HG03108 (cell line): Measurements from ENCODE around the gene LSAMP.

Experiments
- ATAC-seq: cut with Tn5 transposase; IDR thresholded peaks from one replicate; pipeline ENCODE4 v1.9.1; 2021; ENCODE audit warnings: moderate library complexity; ENCODE audit not compliant: unreplicated experiment

The LSAMP gene

DNA sequence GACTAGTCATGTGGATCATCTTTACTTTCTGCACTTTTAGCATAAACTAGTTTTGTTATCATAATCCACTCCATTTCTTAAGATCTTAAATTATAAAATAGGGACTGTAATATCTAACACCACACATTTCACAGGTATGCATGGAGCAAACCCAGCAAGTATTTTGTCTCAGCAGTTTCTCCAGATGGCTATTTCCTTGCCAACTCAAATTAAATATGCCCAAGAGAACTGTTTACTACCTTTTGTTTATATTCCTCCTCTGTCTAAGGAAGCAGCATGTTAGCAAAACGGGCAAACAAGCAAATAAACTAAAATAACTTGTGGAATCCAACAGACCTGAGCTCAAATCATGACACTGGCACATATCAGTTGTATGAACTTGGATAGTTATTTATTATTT lies 379.8 kb downstream of the LSAMP start:
- ATAC-seq = no peak

DNA sequence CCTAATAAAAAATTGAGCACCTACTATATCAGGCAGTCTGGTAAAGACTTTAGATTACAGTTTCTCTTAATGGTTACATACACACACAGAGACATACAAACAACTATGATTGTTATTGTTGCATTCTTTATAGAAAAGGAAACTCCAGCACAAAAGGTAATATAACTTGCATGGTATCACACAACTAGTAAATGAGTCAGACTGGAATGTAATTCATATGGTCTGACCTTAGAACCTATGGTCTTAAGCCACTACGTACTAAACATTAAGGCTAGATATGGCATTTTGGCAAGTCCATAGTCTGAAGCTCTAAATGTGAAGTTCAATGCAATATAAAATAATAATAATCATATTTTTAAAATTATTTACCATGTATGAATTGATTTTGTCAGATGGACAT lies 380.6 kb downstream of the LSAMP start:
- no peak for ATAC-seq

DNA sequence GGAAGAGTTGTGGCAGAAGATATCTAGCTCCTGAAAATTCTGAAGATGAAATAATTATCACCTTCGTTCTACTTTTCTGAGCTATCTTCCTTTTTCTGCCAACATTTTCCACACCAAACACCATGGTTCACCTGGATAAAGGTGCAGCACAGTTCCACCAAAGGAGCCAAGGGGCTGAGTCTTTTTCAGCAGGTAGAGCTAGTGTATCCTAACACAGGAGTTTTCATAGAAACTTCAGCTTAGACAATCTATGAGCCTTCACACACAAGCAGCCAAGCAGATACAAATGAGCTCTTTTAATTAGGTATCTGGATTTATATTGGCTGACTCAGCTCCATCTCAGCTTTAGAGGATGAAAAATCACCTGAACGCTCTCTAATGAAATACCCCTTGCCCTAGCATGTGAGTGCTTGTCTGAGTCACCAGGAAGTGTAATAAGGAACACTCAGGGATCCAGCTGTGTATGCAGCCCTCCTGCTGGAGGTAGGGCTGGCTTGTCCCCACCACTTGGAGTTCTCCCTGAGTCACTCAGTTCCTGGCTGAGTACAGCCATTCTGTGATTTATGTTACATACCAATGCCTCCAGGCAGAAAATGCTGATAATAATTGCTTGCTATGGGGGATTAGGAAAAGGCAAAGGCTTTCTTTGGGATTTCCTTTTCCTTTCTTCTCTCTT lies 385.7 kb downstream of the LSAMP start:
- ATAC-seq = no peak

DNA sequence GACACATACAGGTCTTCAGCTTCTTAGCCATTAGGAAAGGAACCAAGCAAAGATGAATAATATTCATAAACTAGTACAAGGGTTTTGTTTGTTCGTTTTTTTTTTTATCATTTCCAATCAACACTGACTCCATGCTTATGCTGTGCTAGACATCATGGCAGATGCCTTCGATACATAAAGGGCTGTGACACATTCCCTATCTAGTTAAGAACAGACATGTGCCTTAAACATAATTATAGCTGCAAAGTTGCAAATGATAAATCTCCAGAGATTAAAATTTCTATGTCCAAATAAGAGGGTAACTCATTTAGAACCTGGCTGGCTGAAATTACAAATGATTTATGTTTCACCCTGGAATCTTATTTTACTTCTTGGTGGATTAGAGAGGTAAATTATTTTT lies 386.4 kb downstream of the LSAMP start:
- no peak for ATAC-seq

DNA sequence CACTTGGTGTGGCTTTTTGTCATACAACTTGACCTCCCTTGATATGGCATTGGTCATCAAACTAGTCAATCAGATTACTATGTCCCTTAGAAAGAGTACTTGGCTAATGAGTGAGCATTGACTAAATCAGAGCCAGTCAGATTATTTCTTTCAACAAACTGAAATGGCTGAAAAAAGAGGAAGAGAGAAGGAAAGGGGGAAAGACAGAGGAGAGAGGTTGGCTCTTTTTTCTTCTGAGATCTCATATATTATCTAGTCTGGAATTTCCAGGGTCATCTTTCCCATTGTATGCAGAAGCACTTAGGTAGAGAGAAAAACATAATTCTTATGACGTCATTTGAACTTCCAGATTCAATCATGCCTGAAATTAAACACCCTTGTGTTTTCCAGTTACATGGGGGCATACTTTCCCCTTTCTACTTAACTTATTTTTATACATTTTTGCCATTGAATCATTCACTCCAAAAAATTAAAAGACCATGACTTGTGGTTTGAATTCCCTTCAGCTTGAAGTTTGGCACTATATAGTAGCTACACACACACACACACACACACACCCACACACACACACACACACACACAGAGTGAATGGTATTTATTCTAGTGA lies 387.8 kb downstream of the LSAMP start:
- no peak for ATAC-seq

DNA sequence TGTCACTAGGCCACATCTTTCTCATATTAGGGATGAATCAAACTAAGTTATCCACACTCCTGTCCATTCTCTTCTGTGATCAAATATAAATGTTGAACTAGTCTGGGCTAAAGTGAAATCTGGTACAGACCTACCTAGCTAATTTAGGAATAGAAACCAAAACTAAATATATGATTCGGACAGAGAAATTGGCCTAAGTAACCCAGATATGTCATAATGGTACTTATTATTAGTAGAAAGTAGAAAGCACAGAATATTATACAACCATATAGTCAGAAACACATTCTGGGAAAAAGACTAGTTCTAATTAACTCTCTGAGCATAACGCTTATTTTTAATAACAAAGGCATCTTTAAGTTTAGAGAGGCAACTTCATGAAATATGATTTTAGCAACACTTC lies 389.0 kb downstream of the LSAMP start:
- ATAC-seq = peak; percentile 85

DNA sequence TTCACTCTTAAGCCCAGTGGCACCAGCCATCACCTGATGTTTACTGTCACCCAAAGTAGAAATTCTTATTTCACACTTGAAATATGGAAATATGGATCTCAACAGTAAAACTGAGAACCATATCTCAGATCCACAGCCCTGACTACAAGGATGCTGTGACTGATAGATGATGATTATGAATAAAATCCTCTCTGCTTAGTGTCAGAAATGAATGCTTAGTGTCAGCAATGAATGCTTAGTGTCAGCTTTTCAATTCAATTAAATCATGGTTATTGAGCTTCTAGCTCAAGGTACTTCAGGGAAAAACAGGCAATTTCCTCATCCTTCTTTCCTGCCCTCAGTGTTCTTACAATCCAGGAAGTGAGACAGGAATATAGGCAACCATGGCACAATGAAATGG lies 392.3 kb downstream of the LSAMP start:
- ATAC-seq = no peak

DNA sequence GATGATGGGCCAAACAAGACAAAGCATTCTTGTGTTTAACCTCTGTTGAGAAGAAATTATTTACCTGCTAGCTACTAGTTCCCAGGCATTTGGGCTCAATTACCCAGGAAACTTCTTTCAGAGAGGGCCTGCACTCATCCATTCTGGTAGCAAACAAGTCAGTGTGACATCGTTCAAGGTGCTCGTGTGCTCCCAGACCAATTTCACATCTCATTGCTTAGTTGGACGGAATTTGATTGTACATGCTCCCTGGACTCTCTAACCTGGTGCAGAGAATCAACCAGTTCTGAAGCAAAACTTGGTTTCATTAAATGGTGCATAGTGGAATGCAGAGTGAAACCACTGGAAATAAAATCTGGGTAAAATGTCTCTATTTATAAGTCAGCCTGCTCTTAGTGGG lies 392.7 kb downstream of the LSAMP start:
- ATAC-seq = no peak

DNA sequence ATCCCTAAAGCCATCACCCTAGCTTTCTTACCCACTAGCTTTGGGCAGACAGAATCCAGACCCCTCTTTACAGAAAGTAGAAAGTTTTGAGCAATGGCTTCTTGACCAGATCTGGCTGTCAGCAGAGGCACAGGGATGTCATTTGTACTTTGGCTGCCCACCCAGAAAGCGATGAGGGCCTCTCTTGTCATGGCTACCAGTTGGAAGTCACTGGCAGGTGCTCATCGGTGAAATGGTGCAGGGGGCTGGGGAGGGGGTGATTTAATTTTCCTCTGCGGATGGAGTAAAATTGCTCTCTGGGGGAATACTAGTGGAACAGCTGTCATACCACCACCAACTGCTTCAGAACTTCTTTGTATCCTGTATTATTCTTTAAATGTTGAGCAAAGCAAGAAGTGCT lies 393.7 kb downstream of the LSAMP start:
- ATAC-seq = no peak

DNA sequence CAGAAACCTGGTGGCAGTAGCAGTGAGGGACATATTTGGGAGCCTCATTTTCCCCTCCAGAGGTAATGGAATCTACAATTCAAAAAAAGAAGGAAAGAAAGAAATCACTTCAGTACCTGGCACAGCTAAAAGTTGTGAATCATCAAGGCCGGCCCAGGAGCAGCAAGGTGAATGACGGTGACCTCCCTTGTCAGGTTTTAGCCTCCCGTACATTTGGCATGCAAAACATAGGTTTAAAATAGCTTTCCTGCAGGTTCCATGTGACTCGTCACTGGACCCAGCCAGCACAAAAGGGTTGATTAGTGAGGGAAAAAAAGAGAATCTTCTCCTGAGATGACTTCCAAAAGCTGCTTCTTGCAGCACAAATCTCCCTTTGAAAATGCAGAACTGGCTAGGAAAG lies 394.2 kb downstream of the LSAMP start:
- no peak for ATAC-seq

DNA sequence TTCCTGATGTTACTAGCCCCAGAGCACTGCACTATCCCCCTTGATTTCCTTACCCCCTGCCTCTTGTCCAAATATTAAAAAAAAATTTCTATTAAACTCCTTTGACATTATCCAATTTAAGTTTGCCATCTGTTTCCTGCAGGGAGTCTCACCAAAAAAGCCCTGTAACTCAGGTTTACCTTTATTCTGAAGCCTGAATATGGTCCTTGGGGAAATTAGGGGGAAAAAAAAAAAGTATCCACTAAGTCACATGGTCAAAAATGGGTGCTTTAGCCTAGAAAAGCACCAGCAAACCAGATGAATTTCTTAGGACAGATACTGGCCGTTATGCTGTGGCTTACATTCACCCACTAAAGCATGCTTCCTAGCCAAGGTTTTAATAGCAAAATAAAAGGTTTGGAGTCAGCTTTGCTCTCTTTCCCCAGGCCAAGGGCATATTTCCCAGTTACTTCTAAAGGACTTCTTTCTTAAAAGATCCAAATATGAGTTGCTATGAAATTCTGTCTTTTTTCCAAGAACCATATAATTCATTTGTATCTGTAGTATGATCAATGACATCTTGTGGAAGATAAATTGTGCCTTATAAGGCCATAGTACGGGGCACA lies 394.9 kb downstream of the LSAMP start:
- no peak for ATAC-seq

DNA sequence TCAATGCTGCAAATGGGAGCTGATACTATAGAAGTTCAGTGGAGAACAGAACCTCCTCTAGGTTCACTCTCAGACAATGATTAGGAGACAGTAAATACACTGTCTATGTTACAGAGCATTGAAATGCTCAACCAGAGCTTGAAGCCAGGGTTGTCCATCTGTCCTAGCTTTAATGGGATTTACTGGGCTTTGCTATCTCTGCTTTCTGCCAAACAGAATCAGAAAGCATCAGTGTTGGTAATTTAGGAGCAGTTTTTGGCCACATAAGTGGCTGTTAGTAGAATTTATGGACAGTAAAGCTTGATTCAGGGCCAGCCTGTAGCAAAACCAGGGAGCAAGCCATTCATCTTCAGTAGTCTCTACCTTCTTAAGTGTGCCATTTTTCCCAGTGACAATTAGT lies 396.3 kb downstream of the LSAMP start:
- ATAC-seq = no peak

DNA sequence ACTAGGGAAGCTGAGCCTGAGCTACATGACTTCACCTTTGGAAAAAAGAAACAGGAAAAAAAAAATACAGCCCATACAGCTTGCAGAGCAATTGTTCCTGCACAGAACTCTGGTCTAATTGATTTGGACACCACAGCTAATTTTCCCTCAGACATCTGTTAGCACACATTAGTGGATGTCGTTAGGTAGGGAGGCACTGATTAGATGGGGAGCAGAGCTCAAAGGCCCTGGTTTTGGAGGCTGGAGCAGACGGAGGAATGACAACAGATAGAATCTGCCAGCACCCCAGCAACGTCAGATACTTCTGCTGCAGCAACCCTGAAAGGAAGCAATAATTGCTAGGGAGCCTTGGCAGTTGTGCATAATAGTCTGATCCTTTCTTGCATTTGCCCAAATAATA lies 398.9 kb downstream of the LSAMP start:
- ATAC-seq = no peak

DNA sequence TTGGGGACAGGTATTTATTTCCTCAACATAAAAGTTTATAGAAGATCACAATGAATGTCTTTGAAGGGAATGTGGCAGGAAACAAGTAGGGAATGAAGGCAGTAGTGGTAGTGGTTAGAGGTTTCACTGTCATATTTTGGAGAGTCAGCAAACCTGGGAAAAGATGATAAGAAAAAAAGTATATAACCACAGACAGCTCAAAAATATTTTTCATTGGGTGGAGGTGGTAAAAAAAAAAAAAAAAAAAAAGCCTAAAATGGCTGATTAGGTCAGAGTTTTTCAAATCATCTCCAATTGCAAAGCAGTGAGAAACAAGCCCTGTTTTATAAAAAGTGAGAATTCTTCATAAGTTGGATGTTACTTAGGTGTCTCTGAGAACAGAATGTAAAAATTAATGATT lies 400.0 kb downstream of the LSAMP start:
- no peak for ATAC-seq

DNA sequence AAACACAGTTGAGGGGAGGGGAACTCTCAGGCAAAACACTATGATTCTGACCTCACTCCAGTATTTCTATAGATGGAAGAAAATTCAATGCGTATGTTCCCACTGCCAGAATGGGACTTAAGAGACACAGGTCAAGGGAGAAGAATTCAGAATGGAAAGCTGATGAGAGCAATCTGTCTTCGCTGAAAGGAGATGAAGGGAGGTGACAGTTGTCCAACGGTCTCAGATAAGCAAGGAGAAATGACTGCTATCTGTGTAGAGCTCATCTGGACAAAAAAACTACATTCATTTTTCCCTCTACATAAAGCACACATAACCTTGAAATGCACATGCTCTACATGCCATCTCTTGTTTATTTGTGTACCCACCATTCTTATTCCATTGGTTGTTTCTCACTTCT lies 405.1 kb downstream of the LSAMP start:
- no peak for ATAC-seq

DNA sequence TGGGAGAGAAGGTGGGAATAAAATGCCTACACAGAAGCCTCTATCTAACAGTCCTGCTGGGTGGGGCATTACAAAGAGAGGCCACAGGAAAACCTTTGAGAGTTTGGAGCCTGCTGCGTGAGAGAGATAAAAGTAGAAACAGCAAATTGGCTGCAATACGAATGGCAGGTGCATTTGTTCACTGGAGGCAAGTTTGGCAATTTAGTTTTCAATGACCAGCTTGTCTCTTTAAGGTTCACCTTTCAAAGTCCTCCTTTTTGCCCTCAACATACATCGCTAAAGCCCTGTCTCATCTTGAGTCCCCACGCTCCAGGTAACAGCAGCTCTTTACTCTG lies 405.7 kb downstream of the LSAMP start:
- ATAC-seq = no peak

DNA sequence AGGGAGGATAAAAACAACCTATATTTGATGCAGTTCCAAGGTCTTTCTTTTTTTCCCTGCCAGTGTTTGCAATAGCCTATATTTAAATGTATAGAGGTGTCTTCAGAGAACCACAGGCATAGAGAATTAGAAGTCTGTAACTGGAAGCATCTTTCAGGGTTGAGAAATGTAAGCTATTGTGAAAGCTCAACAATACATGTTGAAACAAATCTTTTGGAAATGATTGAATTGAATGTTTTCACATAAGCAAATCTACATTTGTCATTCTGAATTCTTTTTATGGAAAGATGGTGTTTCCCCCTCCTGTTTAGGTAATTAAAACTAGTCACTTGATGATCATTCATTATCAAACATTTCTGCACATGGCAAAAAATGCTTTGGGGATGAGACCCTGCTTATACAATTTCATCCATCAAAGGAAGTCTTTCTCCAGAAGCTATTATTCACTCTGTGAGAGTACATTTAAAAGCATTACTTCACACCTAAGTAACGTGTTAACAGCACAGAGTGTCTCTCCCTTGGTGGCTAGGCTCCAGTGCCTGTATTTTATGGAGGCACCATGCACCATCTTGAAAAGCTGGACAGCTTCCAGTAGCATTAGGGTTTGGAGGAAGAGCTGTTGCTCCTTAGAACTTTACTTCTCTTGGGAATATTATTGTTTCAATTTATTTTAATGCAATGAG lies 406.2 kb downstream of the LSAMP start:
- no peak for ATAC-seq

DNA sequence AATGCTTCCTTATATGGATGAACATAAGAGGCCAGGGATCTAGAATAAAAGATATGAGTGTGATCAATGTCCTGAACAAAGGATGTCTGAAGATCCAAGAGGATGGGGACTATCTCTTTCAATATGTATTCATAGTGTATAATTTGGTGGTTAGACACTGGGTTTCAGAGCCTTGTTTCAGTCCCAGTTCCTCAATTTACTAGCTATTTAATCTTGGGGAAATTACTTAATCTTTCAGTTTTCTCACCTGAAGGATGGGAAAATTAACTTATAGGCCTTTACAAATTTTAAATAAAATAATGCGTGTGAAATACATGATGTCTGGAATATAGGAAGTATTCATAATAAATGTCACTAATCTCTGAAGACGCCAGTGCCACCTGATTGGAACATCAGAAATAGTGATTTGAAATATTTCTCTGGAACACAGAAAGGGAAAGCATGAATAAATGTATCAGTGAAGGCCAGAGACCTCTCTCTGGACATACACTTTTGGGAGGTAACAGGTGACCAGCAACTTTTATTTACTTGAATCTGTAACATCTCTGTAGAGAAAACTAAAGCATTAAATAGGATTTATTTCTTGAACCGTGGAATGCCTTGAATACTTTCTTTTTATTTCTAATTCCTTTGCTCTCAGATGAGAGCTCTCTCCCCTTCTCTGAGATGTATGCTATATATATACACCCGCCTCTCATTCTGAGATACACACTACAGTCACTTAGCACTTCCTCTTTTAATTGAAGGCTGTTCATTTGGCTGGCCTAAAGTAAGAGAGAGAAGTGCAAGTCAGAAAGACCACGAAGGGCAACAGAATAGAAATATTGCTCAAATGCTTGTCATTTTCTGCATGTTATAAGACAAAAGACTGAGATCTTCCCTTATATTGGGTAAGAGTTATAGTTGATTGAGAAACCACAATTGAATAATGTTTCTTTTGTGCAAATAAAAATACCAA lies 407.1 kb downstream of the LSAMP start:
- ATAC-seq = peak; percentile 99

DNA sequence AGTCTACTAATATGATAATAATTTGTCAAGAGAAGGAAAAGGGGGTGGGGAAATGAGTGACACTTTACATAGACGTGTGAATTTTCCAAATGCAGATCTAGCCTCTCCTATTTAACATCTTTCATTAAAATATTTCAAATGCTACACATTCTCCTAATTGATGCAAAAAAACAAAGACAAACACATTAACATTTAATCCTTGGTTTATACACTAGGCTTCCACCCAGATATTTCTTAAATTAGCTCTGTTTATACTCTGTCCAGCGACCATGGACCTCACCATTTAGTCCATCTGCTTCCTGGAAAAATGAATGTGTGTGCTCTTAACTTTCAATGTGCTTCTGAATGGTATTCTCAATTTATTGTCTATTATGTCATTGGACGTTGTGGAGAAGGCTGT lies 409.9 kb downstream of the LSAMP start:
- no peak for ATAC-seq

DNA sequence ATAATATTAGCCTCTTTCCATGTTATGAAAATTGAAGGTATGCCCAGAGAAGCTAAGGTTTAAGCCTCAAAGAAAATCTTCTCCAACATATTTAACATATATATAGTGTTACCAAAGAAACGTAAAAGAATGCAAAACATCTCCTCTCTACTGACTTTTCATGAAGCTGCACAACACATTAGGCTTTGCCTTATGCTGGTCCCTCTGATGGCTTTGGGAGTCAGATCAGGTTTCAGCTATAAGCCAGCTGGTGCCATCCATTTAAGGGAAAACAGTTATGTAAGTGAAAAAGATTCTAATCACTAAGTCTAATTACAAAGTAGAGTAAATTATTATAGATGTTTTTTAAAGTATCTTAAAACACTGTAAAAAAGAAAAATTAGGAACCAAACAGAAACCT lies 410.5 kb downstream of the LSAMP start:
- no peak for ATAC-seq

DNA sequence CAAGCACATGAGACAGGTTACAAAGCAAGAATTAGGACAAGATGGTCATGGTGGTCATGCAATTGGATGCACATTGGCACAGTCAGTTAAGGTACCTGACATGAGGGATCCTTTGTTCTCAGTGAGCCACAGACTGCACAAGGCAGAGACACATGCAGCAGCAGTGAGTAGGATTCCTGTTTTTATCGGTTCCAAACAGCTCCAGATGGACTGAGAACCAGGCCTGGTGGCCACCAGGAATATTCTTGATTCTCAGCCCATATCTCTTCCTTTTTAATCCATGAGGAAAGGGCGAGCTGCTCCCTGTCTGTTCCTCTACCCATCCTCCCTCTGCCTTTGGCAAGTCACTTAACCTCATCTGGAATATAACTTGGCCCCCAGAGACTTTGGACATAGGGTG lies 411.2 kb downstream of the LSAMP start:
- ATAC-seq = no peak
